Measurements from ENCODE around the gene MARCHF3.

- TF ChIP-seq POLR2A (IDR thresholded peaks at IDR 0.05; ENCODE audit: low read length) (no peak), CTCF (IDR thresholded peaks at IDR 0.05) (no peak)
Observed at GRCh38 chr5:127076315-127077129, 46.2 kb upstream of the MARCHF3 start.

All from A549 (cell line).